ENCODE data around the gene CHST15.

Gene CHST15

DNA sequence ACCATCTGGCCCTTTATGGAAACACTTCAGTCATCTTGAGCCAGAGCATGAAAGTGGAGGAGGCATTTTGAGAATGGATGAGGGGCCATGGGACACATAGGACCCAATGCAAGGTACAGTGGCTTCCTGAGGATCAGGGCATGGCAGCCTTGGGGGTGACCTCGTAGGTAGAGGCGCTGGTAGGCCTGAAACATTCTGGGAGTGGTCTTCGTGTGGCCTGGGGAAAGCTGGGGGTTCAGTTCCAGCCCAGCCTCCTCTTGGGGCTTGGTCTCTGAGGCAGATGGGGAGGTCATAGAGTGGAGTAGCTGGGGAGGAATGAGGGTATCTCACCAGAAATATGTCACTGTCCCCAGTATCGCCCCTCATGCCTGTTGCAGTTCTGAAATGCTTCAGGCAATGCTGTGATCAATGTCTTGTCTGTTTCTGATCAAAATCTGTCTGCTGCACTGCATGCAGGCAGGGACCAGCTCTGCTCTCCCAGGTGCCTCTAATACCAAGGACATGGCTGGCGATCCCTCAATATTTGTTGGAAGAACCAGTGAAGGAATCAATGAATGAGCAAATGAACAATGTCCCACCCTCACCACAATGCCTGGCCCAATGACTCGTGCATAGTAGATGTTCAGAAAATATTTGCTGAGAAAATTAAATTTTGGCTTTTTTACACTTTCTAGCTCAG is 90.9 kb downstream of the CHST15 start:
- in situ Hi-C loops (cut with MboI; ENCODE audit: low sequenced_read_pairs) = no loop called here

GRCh38 chr10:124001391-124002148 is 91.8 kb downstream of the CHST15 start:
- in situ Hi-C loops (cut with MboI; ENCODE audit: low sequenced_read_pairs) = no loop called here

GRCh38 chr10:124000792-124001201 is 92.6 kb downstream of the CHST15 start:
- in situ Hi-C loops (cut with MboI; ENCODE audit: low sequenced_read_pairs) = no loop called here

- in situ Hi-C loops (cut with MboI; ENCODE audit: low sequenced_read_pairs) = no loop called here
These were observed 93.3 kb downstream of the CHST15 start for GRCh38 chr10:123999956-124000615.

GRCh38 chr10:123999261-123999660 is 94.1 kb downstream of the CHST15 start:
- in situ Hi-C loops (cut with MboI; ENCODE audit: low sequenced_read_pairs) = no loop called here

- in situ Hi-C loops (cut with MboI; ENCODE audit: low sequenced_read_pairs) = no loop called here
These were observed 94.9 kb downstream of the CHST15 start for GRCh38 chr10:123998197-123999141.

DNA sequence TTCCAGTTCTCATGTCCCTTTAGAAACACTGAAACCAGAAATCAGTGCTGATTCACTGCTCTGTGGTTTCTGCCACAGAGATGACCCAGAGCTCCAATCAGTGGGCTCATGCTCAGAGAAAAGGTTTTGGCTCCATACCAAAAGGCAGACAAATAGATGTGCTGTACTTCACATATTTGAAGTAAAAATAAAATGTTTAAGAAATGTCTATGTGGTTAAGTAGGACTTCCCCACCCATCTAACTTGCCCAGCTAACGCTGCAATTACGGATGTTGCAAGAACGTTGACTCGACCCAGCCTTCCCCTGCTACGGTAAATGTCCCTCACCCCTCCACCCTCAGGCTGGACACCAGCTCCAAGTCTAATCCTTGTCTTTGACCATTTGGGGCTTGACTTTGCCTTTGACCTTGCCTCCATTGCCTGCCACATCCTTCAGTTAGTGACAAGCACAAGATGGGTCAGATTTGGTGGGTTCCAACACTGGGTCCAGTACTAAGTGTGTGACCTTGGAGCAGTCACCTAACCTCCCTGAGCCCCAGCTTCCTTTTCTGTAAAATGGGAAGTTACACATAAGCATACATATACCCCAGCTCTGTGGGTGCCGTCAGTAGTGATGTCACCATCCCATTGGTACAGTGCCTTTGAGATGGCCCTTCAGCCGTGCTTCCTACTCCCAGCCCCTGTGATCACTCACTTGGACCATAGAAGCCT is 95.8 kb downstream of the CHST15 start:
- in situ Hi-C loops (cut with MboI; ENCODE audit: low sequenced_read_pairs) = no loop called here

- in situ Hi-C loops (cut with MboI; ENCODE audit: low sequenced_read_pairs) = no loop called here
These were observed 96.4 kb downstream of the CHST15 start for GRCh38 chr10:123997013-123997412.

DNA sequence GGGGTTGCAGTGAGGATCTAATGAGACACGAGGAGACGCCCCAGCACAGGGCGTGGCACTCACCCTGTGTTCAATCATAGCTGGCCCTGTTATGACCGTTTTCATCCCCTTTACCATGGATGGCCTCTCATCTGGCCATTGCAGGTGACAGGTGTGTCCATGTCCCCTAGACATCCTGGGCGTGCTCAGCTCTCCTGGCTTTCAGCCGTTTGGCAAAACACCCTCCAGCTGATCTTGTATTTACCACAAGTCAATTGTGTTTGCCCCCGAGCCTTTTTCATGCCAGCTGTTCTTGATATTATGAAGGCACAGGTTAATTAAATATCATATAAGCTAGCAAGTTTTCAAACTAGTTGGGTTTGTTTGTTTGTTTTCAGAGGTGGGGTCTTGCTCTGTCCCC is 97.1 kb downstream of the CHST15 start:
- in situ Hi-C loops (cut with MboI; ENCODE audit: low sequenced_read_pairs) = no loop called here

- in situ Hi-C loops (cut with MboI; ENCODE audit: low sequenced_read_pairs) = no loop called here
These were observed 97.8 kb downstream of the CHST15 start for GRCh38 chr10:123995461-123996131.

DNA sequence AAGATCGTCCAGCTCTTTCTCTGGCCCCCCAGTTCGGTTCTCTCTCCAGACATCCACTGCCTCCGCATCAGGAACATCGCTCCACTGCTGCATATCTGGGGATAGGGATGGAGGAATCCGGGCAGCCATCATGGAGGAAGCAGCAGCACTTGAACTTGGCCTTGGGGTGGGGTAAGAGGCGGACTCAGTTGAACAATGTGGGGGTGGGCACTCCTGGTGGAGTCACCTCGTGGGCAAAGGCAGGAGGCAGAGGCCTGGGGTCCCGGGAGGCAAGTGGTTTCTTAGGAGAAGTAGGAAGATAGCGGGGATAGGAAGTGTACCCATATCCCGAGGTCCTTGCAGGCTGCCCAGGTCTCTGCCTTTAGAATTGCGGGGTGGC is 98.3 kb downstream of the CHST15 start:
- in situ Hi-C loops (cut with MboI; ENCODE audit: low sequenced_read_pairs) = no loop called here

GRCh38 chr10:123994417-123995081 is 98.8 kb downstream of the CHST15 start:
- in situ Hi-C loops (cut with MboI; ENCODE audit: low sequenced_read_pairs) = loop anchor here (5.0 kb wide), 1 partner anchor 393 kb away; no protein-coding TSS in a partner anchor

- in situ Hi-C loops (cut with MboI; ENCODE audit: low sequenced_read_pairs) = loop anchor here (5.0 kb wide), 1 partner anchor 394 kb away; no protein-coding TSS in a partner anchor
These were observed 99.6 kb downstream of the CHST15 start for GRCh38 chr10:123993534-123994416.

GRCh38 chr10:123991611-123992570 is 101.5 kb downstream of the CHST15 start:
- in situ Hi-C loops (cut with MboI; ENCODE audit: low sequenced_read_pairs) = loop anchor here (5.0 kb wide), 1 partner anchor 395 kb away; no protein-coding TSS in a partner anchor

DNA sequence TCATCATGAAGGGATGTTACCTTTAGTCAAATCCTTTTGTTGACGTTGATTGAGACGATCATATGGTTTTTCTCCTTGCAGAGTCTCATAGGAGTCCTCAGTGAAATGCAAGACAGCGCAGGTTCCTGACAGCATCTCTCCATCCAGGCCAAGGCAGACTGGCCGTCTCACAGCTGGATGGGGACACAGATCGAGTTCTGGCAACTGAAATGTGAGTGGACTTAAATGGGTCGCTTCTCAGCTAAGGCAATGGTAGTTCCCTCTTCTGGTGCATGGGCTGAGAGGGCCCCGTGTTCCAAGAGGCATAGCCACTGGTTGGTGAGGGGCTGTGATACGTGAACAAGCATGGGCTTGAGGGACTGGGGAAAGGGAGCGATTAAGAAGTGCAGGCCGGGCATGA is 102.5 kb downstream of the CHST15 start:
- in situ Hi-C loops (cut with MboI; ENCODE audit: low sequenced_read_pairs) = loop anchor here (5.0 kb wide), 1 partner anchor 396 kb away; no protein-coding TSS in a partner anchor

DNA sequence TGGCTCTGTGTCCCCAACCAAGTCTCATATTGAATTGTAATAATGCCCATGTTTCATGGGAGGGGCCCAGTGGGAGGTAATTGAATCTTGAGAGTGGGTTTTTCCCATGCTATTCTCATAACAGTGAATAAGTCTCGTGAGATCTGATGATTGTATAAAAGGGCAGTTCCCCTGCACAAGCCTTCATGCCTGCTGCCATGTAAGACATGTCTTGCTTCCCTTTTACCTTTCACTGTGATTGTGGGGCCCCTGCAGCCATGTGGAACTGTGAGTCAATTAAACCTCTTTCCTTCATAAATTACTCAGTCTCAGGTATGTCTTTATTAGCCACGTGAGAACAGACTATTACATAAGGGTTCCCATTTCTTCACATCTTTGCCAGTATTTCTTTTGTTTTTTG is 104.7 kb downstream of the CHST15 start:
- in situ Hi-C loops (cut with MboI; ENCODE audit: low sequenced_read_pairs) = no loop called here

- in situ Hi-C loops (cut with MboI; ENCODE audit: low sequenced_read_pairs) = no loop called here
These were observed 106.7 kb downstream of the CHST15 start for GRCh38 chr10:123986736-123987135.
